ENCODE measurements around the gene XRCC1. TPM values are rescaled to one million over a fixed set of nuclear protein-coding genes. Genes with fewer than 3 reads are reported as not detected.
A peak's percentile ranks its signal among the peaks of the same experiment; 100 is the strongest.

Gene XRCC1
- total RNA-seq, 1 donor from 2014 or later = 70.7 TPM

DNA sequence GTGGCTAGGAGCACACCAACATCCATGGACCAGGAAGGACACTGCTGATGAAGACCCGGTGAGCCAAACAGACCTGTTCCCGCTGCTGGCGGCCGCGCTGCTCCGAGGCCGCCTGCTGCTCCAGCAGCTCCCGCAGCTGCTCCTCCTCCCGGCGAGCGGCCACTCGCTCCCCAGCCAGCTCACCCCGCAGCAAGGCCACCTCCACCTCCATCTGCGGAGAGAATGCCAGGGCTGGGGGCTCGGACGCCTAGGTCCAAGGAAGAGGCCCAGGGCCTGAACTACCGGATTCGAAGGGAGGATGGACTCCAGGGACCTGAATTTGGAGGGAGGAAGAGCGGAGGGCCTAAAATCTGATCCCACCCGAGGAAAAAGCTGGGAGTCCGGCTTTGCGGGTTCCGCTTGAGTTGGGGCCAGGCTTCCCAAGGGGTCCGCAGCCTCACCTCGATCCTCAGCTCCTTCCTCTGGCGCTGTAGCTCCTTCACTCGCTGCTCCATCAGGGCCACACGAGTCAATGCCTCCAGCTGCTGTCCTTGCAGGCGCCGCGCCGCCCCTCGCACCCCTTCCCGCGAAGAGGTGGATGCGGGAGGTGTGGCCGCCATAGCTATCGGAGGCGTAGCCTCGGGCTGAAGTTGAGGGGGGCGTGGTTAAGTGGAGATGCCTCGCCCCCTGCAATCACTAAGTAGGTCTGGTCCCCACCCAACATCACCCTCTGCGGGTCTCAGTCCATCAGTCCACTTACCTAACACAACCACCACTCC is 73.5 kb downstream of the XRCC1 start:
- H3K4me1 Mint-ChIP-seq (ENCODE audit: low read depth) = peaks cover 30% of the 10 kb centered on the region
- peak overlapping the region; percentile 38 for H3K4me3 Mint-ChIP-seq (ENCODE audit: low read depth)
- H3K27ac Mint-ChIP-seq = no peak overlapping the region
- DNase-seq (ENCODE audit: low spot score, unreplicated experiment) = no peak
- TF ChIP-seq, protein P1, sequence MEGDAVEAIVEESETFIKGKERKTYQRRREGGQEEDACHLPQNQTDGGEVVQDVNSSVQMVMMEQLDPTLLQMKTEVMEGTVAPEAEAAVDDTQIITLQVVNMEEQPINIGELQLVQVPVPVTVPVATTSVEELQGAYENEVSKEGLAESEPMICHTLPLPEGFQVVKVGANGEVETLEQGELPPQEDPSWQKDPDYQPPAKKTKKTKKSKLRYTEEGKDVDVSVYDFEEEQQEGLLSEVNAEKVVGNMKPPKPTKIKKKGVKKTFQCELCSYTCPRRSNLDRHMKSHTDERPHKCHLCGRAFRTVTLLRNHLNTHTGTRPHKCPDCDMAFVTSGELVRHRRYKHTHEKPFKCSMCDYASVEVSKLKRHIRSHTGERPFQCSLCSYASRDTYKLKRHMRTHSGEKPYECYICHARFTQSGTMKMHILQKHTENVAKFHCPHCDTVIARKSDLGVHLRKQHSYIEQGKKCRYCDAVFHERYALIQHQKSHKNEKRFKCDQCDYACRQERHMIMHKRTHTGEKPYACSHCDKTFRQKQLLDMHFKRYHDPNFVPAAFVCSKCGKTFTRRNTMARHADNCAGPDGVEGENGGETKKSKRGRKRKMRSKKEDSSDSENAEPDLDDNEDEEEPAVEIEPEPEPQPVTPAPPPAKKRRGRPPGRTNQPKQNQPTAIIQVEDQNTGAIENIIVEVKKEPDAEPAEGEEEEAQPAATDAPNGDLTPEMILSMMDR (IDR thresholded peaks at IDR 0.05; ENCODE audit: unreplicated experiment) = no peak
- peaks cover 10% of the 10 kb centered on the region for H3K27me3 Mint-ChIP-seq
- H3K9me3 Mint-ChIP-seq (ENCODE audit: low read depth) = no peaks in the 10 kb centered on the region
- H3K36me3 Mint-ChIP-seq (ENCODE audit: insufficient read depth) = peaks cover 12% of the 10 kb centered on the region

DNA sequence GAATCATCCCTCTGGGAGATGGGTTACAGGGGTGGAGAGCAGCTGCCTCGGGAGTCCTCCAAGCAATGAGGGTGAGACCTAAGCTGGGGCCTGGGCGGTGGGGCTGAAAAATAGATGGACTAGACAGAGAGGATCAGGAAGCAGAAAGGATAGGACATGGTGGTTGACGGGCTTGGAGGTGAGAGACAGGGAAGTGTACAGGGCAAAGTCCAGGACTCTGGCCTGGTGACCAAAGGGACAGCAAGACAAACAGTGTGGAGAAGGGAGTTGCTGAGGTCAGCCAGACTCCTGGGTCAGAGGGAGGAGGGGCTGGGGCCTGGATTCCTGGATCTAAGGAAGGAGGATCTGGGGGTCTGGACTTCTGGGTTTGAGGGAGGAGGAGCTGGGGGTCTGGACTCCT is 76.3 kb downstream of the XRCC1 start:
- TF ChIP-seq, protein P1 (IDR thresholded peaks at IDR 0.05; ENCODE audit: unreplicated experiment) = no peak
- Mint-ChIP-seq H3K9me3 (ENCODE audit: low read depth) (no peaks in the 10 kb centered on the region), H3K27ac (peak overlapping the region; percentile 90)

DNA sequence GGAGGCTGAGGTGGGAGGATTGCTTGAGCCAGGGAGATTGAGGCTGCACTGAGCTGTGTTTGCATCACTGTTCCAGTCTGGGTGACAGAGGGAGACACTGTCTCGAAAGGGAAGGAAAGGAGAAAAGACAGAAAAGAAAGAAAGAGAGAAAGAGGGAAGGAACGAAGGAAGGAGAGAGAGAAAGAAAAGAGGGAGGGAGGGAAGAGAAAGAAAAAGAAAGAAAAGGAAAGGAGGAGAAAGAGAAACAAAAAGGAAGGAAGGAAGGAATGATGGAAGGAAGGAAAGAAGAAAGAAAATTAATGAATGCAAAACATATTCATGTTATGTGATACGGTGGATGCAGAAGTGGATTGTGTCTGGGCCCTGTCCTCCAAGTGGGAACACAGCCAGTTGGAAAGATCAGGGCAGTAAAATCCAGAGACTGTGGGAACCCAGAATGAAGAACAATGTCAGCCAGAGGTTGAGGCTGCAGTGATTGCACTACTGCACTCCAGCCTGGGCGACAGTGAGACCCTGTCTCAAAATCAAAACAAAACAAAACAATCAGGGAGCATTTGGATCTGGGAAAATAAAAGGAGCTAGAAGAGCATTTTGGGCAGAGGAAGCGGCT is 77.0 kb downstream of the XRCC1 start:
- Mint-ChIP-seq H3K27ac (no peak overlapping the region), H3K36me3 (ENCODE audit: insufficient read depth) (peaks cover 18% of the 10 kb centered on the region), H3K4me1 (ENCODE audit: low read depth) (peaks cover 20% of the 10 kb centered on the region), H3K9me3 (ENCODE audit: low read depth) (no peaks in the 10 kb centered on the region), H3K27me3 (peaks cover 6% of the 10 kb centered on the region), H3K4me3 (ENCODE audit: low read depth) (no peak overlapping the region)
- DNase-seq (ENCODE audit: low spot score, unreplicated experiment) = no peak
- TF ChIP-seq, protein P1 (IDR thresholded peaks at IDR 0.05; ENCODE audit: unreplicated experiment) = no peak

More for the DNA sequence above, 76.3 kb downstream of the XRCC1 start:
- H3K36me3 Mint-ChIP-seq (ENCODE audit: insufficient read depth) = peaks cover 18% of the 10 kb centered on the region
- peaks cover 23% of the 10 kb centered on the region for H3K4me1 Mint-ChIP-seq (ENCODE audit: low read depth)
- H3K4me3 Mint-ChIP-seq (ENCODE audit: low read depth) = no peak overlapping the region
- DNase-seq (ENCODE audit: low spot score, unreplicated experiment) = no peak
- peaks cover 10% of the 10 kb centered on the region for H3K27me3 Mint-ChIP-seq

DNA sequence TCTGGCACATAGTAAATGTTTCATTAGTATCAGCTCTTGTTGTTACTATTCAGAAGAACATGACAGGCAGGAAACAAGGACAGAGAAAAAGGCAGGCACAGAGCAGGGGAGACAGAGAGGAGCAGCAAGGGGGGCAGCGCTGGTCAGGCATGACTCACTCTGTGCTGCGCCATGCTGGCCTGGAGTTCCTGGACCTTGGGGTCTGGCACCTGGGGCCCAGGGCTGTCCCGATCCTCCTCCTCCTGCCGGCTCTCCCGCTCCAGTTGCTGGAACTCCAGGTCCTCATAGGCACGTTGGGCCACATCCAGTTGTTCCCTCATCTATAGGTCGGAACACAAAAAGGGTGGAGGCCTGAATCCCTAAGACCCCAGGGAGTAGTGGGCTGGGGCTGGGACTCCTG is 78.4 kb downstream of the XRCC1 start:
- no peaks in the 10 kb centered on the region for H3K9me3 Mint-ChIP-seq (ENCODE audit: low read depth)
- no peak overlapping the region for H3K4me3 Mint-ChIP-seq (ENCODE audit: low read depth)
- DNase-seq (ENCODE audit: low spot score, unreplicated experiment) = no peak
- H3K4me1 Mint-ChIP-seq (ENCODE audit: low read depth) = peaks cover 16% of the 10 kb centered on the region
- peaks cover 11% of the 10 kb centered on the region for H3K36me3 Mint-ChIP-seq (ENCODE audit: insufficient read depth)
- H3K27me3 Mint-ChIP-seq = no peaks in the 10 kb centered on the region
- H3K27ac Mint-ChIP-seq = no peak overlapping the region
- TF ChIP-seq, protein P1 (IDR thresholded peaks at IDR 0.05; ENCODE audit: unreplicated experiment) = no peak

DNA sequence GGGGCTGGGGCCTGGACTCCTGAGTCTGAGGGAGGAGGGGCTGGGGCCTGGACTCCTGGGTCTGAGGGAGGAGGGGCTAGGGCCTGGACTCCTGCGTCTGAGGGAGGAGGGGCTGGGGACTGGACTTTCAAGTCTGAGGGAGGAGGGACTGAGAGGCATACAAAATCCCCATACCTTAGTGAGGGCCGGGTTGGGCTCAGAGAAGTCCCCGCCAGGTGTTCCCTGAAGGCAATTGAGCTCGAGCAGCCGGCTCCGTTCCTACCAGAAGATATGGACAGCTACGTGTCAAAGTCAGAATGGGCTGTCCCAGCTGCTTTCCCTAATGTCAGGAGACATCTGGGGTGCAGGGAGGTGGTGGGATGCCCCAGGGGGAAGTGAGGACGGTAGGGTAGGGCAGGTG is 80.2 kb downstream of the XRCC1 start:
- no peak for DNase-seq (ENCODE audit: low spot score, unreplicated experiment)
- TF ChIP-seq, protein P1 (IDR thresholded peaks at IDR 0.05; ENCODE audit: unreplicated experiment) = no peak
- Mint-ChIP-seq H3K9me3 (ENCODE audit: low read depth) (no peaks in the 10 kb centered on the region), H3K36me3 (ENCODE audit: insufficient read depth) (peaks cover 10% of the 10 kb centered on the region), H3K27me3 (no peaks in the 10 kb centered on the region), H3K4me3 (ENCODE audit: low read depth) (no peak overlapping the region), H3K4me1 (ENCODE audit: low read depth) (peaks cover 15% of the 10 kb centered on the region), H3K27ac (no peak overlapping the region)

Other genes starting within 250 kb of the XRCC1 start
- not detected in 2 replicates for gene CD177, start 221.8 kb downstream of the XRCC1 start, total RNA-seq
- gene TEX101, start 160.6 kb downstream of the XRCC1 start, total RNA-seq = not detected in 2 replicates
- 0.47 and 0.60 TPM in 2 replicates for gene LYPD3, start 109.9 kb downstream of the XRCC1 start, total RNA-seq
- gene PHLDB3, start 70.8 kb downstream of the XRCC1 start, total RNA-seq = 20.3 and 23.4 TPM in 2 replicates
- gene ETHE1, start 48.3 kb downstream of the XRCC1 start, total RNA-seq = 24.4 and 28.0 TPM in 2 replicates
- gene ZNF575, start 42.3 kb downstream of the XRCC1 start, total RNA-seq = 0.60 and 0.74 TPM in 2 replicates
- gene PINLYP, start 274 bp upstream of the XRCC1 start, total RNA-seq = 6.3 and 7.7 TPM in 2 replicates
- gene IRGQ, start 20.6 kb upstream of the XRCC1 start, total RNA-seq = 57.6 and 63.6 TPM in 2 replicates
- 15.4 and 15.5 TPM in 2 replicates for gene ZNF576, start 21.1 kb upstream of the XRCC1 start, total RNA-seq
- 0.64 and 0.79 TPM in 2 replicates for gene SRRM5, start 36.6 kb upstream of the XRCC1 start, total RNA-seq
- gene ZNF428, start 44.1 kb upstream of the XRCC1 start, total RNA-seq = 87.5 and 88.9 TPM in 2 replicates
- 60.9 and 71.6 TPM in 2 replicates for gene CADM4, start 64.3 kb upstream of the XRCC1 start, total RNA-seq
- gene PLAUR, start 94.6 kb upstream of the XRCC1 start, total RNA-seq = 10.5 and 12.5 TPM in 2 replicates
- not detected in 2 replicates for gene IRGC, start 140.5 kb upstream of the XRCC1 start, total RNA-seq
- 74.9 and 78.9 TPM in 2 replicates for gene SMG9, start 179.4 kb upstream of the XRCC1 start, total RNA-seq
- 0.31 and 0.34 TPM in 2 replicates for gene KCNN4, start 205.4 kb upstream of the XRCC1 start, total RNA-seq
- not detected in 2 replicates for gene LYPD5, start 226.9 kb upstream of the XRCC1 start, total RNA-seq

Measured in progenitor cell of endocrine pancreas (in vitro differentiated cells).